Measurements from ENCODE around the gene GIMD1. TPM values are rescaled to one million over a fixed set of nuclear protein-coding genes. Genes with fewer than 3 reads are reported as not detected.

Gene GIMD1
- total and polyA plus RNA-seq, 3 donors from 2014 or later: not detected

- intact Hi-C loops (cut with DNase I; ENCODE audit: low total_unique reads): no loop called here
Observed at GRCh38 chr4:106371161-106371560, 2.6 kb upstream of the GIMD1 start.

GRCh38 chr4:106370214-106370613 lies 1.6 kb upstream of the GIMD1 start:
- Histone ChIP-seq H3K27me3 (no peaks in the 10 kb centered on the region), H3K27ac (no peak overlapping the region), H3K36me3 (ENCODE audit: low read depth, missing control alignments) (no peaks in the 10 kb centered on the region), H3K9me3 (no peaks in the 10 kb centered on the region), H3K4me1 (no peaks in the 10 kb centered on the region), H3K4me3 (no peak overlapping the region)
- 73 to 79% methylated on average over 2 of the region's 2 CpGs for WGBS, 2 donors
- TF ChIP-seq POLR2A (IDR thresholded peaks at IDR 0.05): no peak
- TF ChIP-seq CTCF (IDR thresholded peaks at IDR 0.05): no peak
- DNase-seq: no peak
- intact Hi-C loops (cut with DNase I; ENCODE audit: low total_unique reads): no loop called here

More at GRCh38 chr4:106371161-106371560, 2.6 kb upstream of the GIMD1 start:
- no peak overlapping the region for H3K27ac ChIP-seq
- DNase-seq: no peak
- H3K4me1 ChIP-seq: no peaks in the 10 kb centered on the region
- no peaks in the 10 kb centered on the region for H3K27me3 ChIP-seq
- H3K9me3 ChIP-seq: no peaks in the 10 kb centered on the region
- no peak overlapping the region for H3K4me3 ChIP-seq
- no peak for TF ChIP-seq POLR2A (IDR thresholded peaks at IDR 0.05)
- no peak for TF ChIP-seq CTCF (IDR thresholded peaks at IDR 0.05)
- no peaks in the 10 kb centered on the region for H3K36me3 ChIP-seq (ENCODE audit: low read depth, missing control alignments)

- WGBS, 2 donors: 25 to 42% methylated on average over 6 of the region's 6 CpGs
- H3K36me3 ChIP-seq (ENCODE audit: low read depth, missing control alignments): no peaks in the 10 kb centered on the region
- no peak overlapping the region for H3K4me3 ChIP-seq
- intact Hi-C loops (cut with DNase I; ENCODE audit: low total_unique reads): no loop called here
- H3K27me3 ChIP-seq: no peaks in the 10 kb centered on the region
- no peak overlapping the region for H3K27ac ChIP-seq
- peak; percentile 60 for DNase-seq
- TF ChIP-seq POLR2A (IDR thresholded peaks at IDR 0.05) (no peak), CTCF (IDR thresholded peaks at IDR 0.05) (peak; percentile 28 to 63 (median 52))
- no peaks in the 10 kb centered on the region for H3K4me1 ChIP-seq
- no peaks in the 10 kb centered on the region for H3K9me3 ChIP-seq
Observed at GRCh38 chr4:106369456-106370060, 980 bp upstream of the GIMD1 start.

GRCh38 chr4:106367072-106367471 lies 1.5 kb downstream of the GIMD1 start:
- Histone ChIP-seq H3K4me3 (no peak overlapping the region), H3K4me1 (no peaks in the 10 kb centered on the region), H3K36me3 (ENCODE audit: low read depth, missing control alignments) (no peaks in the 10 kb centered on the region), H3K27ac (no peak overlapping the region), H3K27me3 (no peaks in the 10 kb centered on the region), H3K9me3 (no peaks in the 10 kb centered on the region)
- intact Hi-C loops (cut with DNase I; ENCODE audit: low total_unique reads): no loop called here
- 90 to 93% methylated on average over 5 of the region's 5 CpGs for WGBS, 2 donors
- TF ChIP-seq POLR2A (IDR thresholded peaks at IDR 0.05) (no peak), CTCF (IDR thresholded peaks at IDR 0.05) (no peak)
- DNase-seq: no peak

- Histone ChIP-seq H3K27me3 (no peaks in the 10 kb centered on the region), H3K4me3 (no peak overlapping the region), H3K36me3 (ENCODE audit: low read depth, missing control alignments) (no peaks in the 10 kb centered on the region), H3K4me1 (no peaks in the 10 kb centered on the region), H3K9me3 (no peaks in the 10 kb centered on the region), H3K27ac (no peak overlapping the region)
- no peak for DNase-seq
- intact Hi-C loops (cut with DNase I; ENCODE audit: low total_unique reads): no loop called here
- TF ChIP-seq POLR2A (IDR thresholded peaks at IDR 0.05): no peak
- no peak for TF ChIP-seq CTCF (IDR thresholded peaks at IDR 0.05)
Observed at GRCh38 chr4:106366026-106366425, 2.6 kb downstream of the GIMD1 start.
